ENCODE data around the gene LRWD1. TPM values are rescaled to one million over a fixed set of nuclear protein-coding genes. Genes with fewer than 3 reads are reported as not detected.
A peak's percentile ranks its signal among the peaks of the same experiment; 100 is the strongest.
"Not testable (repeated sequence)": the region's sequence is repeated elsewhere in the genome, so short reads cannot be mapped to it uniquely, and the experiment has no call there.

Gene LRWD1
- total RNA-seq, 4 donors from 2014 or later: 9.8 to 19.2 (median 16.4) TPM

GRCh38 chr7:102478314-102479208 lies 13.8 kb downstream of the LRWD1 start, which contains the start of gene POLR2J:
TSS of gene POLR2J (minus strand) at chr7:102478922. CDS start at chr7:102478860, 62 bp downstream.
- not testable (repeated sequence) for H3K27ac ChIP-seq, H3K27me3 ChIP-seq, H3K4me1 ChIP-seq, H3K9me3 ChIP-seq
- WGBS: 2% methylated on average over 7 of the region's 72 CpGs
- H3K36me3 ChIP-seq: peaks cover 15% of the 10 kb centered on the region
- peak in 1 of 2 donors; percentile 68 for TF ChIP-seq CTCF (IDR thresholded peaks at IDR 0.05)
- H3K4me3 ChIP-seq: peak within 1 kb of the TSS; percentile 56
- DNase-seq (ENCODE audit: low spot score in 2 of 2): peak; percentile 76 to 95

GRCh38 chr7:102479209-102479584 lies 14.4 kb downstream of the LRWD1 start:
- DNase-seq (ENCODE audit: low spot score in 2 of 2); H3K27ac ChIP-seq; H3K9me3 ChIP-seq; H3K4me3 ChIP-seq; H3K36me3 ChIP-seq; H3K27me3 ChIP-seq; H3K4me1 ChIP-seq: not testable (repeated sequence)
- WGBS: no CpG with 5 or more reads among the region's 10 CpGs

- H3K36me3 ChIP-seq, H3K4me3 ChIP-seq, H3K4me1 ChIP-seq, H3K9me3 ChIP-seq, H3K27ac ChIP-seq, H3K27me3 ChIP-seq: not testable (repeated sequence)
- TF ChIP-seq CTCF (IDR thresholded peaks at IDR 0.05): peak; percentile 42 to 49
- DNase-seq (ENCODE audit: low spot score in 2 of 2): peak; percentile 26 to 50
- WGBS: 8% methylated on average over 9 of the region's 11 CpGs
Observed at GRCh38 chr7:102479982-102480637, 15.3 kb downstream of the LRWD1 start.

GRCh38 chr7:102481962-102482361 lies 17.2 kb downstream of the LRWD1 start:
- not testable (repeated sequence) for H3K9me3 ChIP-seq; H3K4me1 ChIP-seq; H3K27me3 ChIP-seq; H3K36me3 ChIP-seq; H3K27ac ChIP-seq; H3K4me3 ChIP-seq; DNase-seq (ENCODE audit: low spot score in 2 of 2)
- WGBS: no CpG with 5 or more reads among the region's 10 CpGs

GRCh38 chr7:102484317-102484716 lies 19.5 kb downstream of the LRWD1 start:
- H3K27me3 ChIP-seq; DNase-seq (ENCODE audit: low spot score in 2 of 2); H3K4me3 ChIP-seq; H3K27ac ChIP-seq; H3K4me1 ChIP-seq; H3K36me3 ChIP-seq; H3K9me3 ChIP-seq: not testable (repeated sequence)
- WGBS: no CpG with 5 or more reads among the region's 5 CpGs

- WGBS: no CpG with 5 or more reads among the region's 12 CpGs
Observed at GRCh38 chr7:102490529-102491075, 25.8 kb downstream of the LRWD1 start.

GRCh38 chr7:102493220-102493935 lies 28.6 kb downstream of the LRWD1 start:
- DNase-seq (ENCODE audit: low spot score in 2 of 2): peak in 1 of 2 donors; percentile 56
- H3K4me1 ChIP-seq, H3K27me3 ChIP-seq, H3K27ac ChIP-seq, H3K36me3 ChIP-seq, H3K4me3 ChIP-seq, H3K9me3 ChIP-seq: not testable (repeated sequence)
- no CpG with 5 or more reads among the region's 33 CpGs for WGBS

More at GRCh38 chr7:102490529-102491075, 25.8 kb downstream of the LRWD1 start:
- not testable (repeated sequence) for H3K4me3 ChIP-seq, H3K36me3 ChIP-seq, H3K27me3 ChIP-seq, H3K9me3 ChIP-seq, H3K4me1 ChIP-seq, H3K27ac ChIP-seq
- peak; percentile 65 to 70 for DNase-seq (ENCODE audit: low spot score in 2 of 2)

GRCh38 chr7:102494026-102494425 lies 29.2 kb downstream of the LRWD1 start:
- DNase-seq (ENCODE audit: low spot score in 2 of 2); H3K9me3 ChIP-seq: not testable (repeated sequence)
- WGBS: no CpG with 5 or more reads among the region's 15 CpGs

GRCh38 chr7:102494473-102495149 lies 29.8 kb downstream of the LRWD1 start:
- WGBS: no CpG with 5 or more reads among the region's 67 CpGs
- H3K27me3 ChIP-seq; H3K4me1 ChIP-seq; H3K36me3 ChIP-seq; H3K27ac ChIP-seq; DNase-seq (ENCODE audit: low spot score in 2 of 2); H3K4me3 ChIP-seq; H3K9me3 ChIP-seq: not testable (repeated sequence)

More at GRCh38 chr7:102494026-102494425, 29.2 kb downstream of the LRWD1 start:
- H3K27ac ChIP-seq, H3K36me3 ChIP-seq, H3K4me1 ChIP-seq, H3K27me3 ChIP-seq: not testable (repeated sequence)
- H3K4me3 ChIP-seq: peak overlapping the region; percentile 16

GRCh38 chr7:102496861-102497260 lies 32.1 kb downstream of the LRWD1 start:
- not testable (repeated sequence) for H3K4me3 ChIP-seq, H3K27me3 ChIP-seq, H3K36me3 ChIP-seq, H3K27ac ChIP-seq, H3K9me3 ChIP-seq, H3K4me1 ChIP-seq
- peak in 1 of 2 donors; percentile 27 for DNase-seq (ENCODE audit: low spot score in 2 of 2)
- WGBS: 50% methylated on average over 3 of the region's 10 CpGs

- WGBS: no CpG with 5 or more reads among the region's 5 CpGs
- H3K27ac ChIP-seq, H3K4me3 ChIP-seq, H3K4me1 ChIP-seq, H3K36me3 ChIP-seq, H3K9me3 ChIP-seq, H3K27me3 ChIP-seq: not testable (repeated sequence)
- peak in 1 of 2 donors; percentile 40 for DNase-seq (ENCODE audit: low spot score in 2 of 2)
Observed at GRCh38 chr7:102497308-102497707, 32.5 kb downstream of the LRWD1 start.
